ENCODE results near the gene DDX1. TPM values are rescaled to one million over a fixed set of nuclear protein-coding genes. Genes with fewer than 3 reads are reported as not detected.

DDX1 gene
- total RNA-seq: 58.9 and 105 TPM in 2 replicates

GRCh38 chr2:15591692-15592463 is at the start of gene DDX1:
Gene DDX1, plus strand, starts transcription at chr2:15591868. Its CDS starts 66 bp downstream, at chr2:15591934.

GRCh38 chr2:15560988-15561573 is 30.6 kb upstream of the DDX1 start, which contains the start of gene NBAS:
Gene NBAS, minus strand, starts transcription at chr2:15561334. Its CDS starts 30 bp downstream, at chr2:15561304.

Other genes with a start within 250 kb of the DDX1 start
- gene NBAS, start 30.5 kb upstream of the DDX1 start, total RNA-seq: 55.0 and 114 TPM in 2 replicates